Skeletal muscle satellite cell (primary cell): ENCODE data around the gene SH3GL3.

Experiments used
- H3K27me3 ChIP-seq: 2 replicates; pipeline ENCODE4 v1.7.0; 2013; ENCODE audit warnings: low read length; ENCODE audit not compliant: control insufficient read depth, insufficient read depth
- H3K36me3 ChIP-seq: 2 replicates; pipeline ENCODE4 v1.7.0; 2013; ENCODE audit warnings: mild to moderate bottlenecking, control low read depth, low read length; ENCODE audit not compliant: insufficient read depth
- H3K4me1 ChIP-seq: 2 replicates; pipeline ENCODE4 v1.7.0; 2013; ENCODE audit warnings: low read length; ENCODE audit not compliant: control insufficient read depth, insufficient read depth
- H3K4me2 ChIP-seq: 2 replicates; pipeline ENCODE4 v1.7.0; 2013; ENCODE audit warnings: mild to moderate bottlenecking, low read length
- H3K4me3 ChIP-seq: 2 replicates; pipeline ENCODE4 v1.7.0; 2013; ENCODE audit warnings: low read length
- H3K9ac ChIP-seq: 2 replicates; pipeline ENCODE4 v1.7.0; 2013; ENCODE audit warnings: mild to moderate bottlenecking, low read depth, low read length, moderate library complexity
- H3K9me3 ChIP-seq: replicated peaks from 2 replicates; pipeline ENCODE4 v1.7.0; 2013; ENCODE audit warnings: mild to moderate bottlenecking, control low read depth, low read length

SH3GL3 gene

GRCh38 chr15:83555383-83555782 is 108.2 kb downstream of the SH3GL3 start:
- Histone ChIP-seq H3K4me1 (no peaks in the 10 kb centered on the region), H3K36me3 (no peaks in the 10 kb centered on the region)

GRCh38 chr15:83556068-83556467 is 108.9 kb downstream of the SH3GL3 start:
- Histone ChIP-seq H3K4me2 (no peak overlapping the region), H3K9ac (no peak overlapping the region), H3K36me3 (no peaks in the 10 kb centered on the region), H3K27me3 (peaks cover 15% of the 10 kb centered on the region), H3K4me1 (no peaks in the 10 kb centered on the region), H3K9me3 (no peaks in the 10 kb centered on the region), H3K4me3 (no peak overlapping the region)

More at GRCh38 chr15:83555383-83555782, 108.2 kb downstream of the SH3GL3 start:
- Histone ChIP-seq H3K4me3 (no peak overlapping the region), H3K9me3 (no peaks in the 10 kb centered on the region), H3K9ac (no peak overlapping the region), H3K4me2 (no peak overlapping the region), H3K27me3 (peaks cover 18% of the 10 kb centered on the region)

- no peaks in the 10 kb centered on the region for H3K9me3 ChIP-seq
- no peak overlapping the region for H3K4me2 ChIP-seq
- H3K9ac ChIP-seq = no peak overlapping the region
- H3K4me3 ChIP-seq = no peak overlapping the region
- peaks cover 10% of the 10 kb centered on the region for H3K27me3 ChIP-seq
- no peaks in the 10 kb centered on the region for H3K4me1 ChIP-seq
- H3K36me3 ChIP-seq = no peaks in the 10 kb centered on the region
Observed at GRCh38 chr15:83556754-83557153, 109.6 kb downstream of the SH3GL3 start.

DNA sequence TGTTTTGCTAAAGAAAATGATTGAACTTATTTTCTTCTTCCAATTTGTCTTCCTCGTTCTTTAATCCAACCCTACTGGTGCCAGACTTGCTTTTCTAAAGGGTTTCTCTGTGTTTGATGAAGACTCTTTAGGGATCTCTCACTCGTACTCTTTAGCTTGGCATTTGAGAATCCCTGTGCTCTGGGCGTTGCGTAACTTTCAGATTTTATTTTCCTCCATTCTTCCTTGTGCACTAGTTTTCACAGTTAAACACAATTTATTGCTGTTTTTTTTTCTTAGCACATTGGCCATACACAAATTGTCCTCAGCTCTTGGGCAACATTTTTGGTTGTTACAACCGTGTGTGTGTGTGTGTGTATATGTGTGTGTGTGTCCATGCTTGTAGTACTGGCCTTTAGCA is 111.0 kb downstream of the SH3GL3 start:
- no peaks in the 10 kb centered on the region for H3K4me1 ChIP-seq
- H3K9me3 ChIP-seq = no peaks in the 10 kb centered on the region
- H3K4me3 ChIP-seq = no peak overlapping the region
- H3K27me3 ChIP-seq = peaks cover 10% of the 10 kb centered on the region
- no peaks in the 10 kb centered on the region for H3K36me3 ChIP-seq
- no peak overlapping the region for H3K9ac ChIP-seq
- no peak overlapping the region for H3K4me2 ChIP-seq

DNA sequence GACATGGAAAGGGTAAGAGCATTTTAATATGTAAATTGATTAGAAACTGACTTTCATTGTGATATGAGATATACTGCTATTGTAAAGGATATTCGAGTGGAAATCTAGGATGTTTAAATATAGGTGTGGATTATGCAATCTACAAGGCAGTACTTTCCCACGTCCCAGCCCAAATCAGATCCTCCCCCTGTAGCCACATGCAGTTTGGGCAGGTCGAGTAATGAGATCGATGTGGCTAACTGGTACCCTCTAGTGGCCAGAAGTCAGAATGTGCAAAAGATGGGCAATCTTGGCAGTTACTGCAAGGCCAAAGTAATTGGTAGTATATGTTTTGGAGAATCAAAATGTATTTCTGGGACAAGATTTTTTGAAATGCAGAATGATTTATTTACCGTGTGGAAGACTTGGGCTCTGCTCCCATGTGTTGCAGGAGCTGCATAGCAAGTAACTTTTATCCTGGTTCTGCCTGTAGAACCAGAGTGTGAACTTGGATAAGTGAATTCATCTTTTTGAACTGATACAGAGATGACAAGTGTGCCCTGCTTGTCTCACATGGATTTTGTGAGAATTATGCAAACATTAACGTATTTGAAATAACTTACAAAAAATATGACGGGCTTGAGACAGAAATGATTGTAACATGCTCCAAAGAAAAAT is 112.3 kb downstream of the SH3GL3 start:
- H3K36me3 ChIP-seq = no peaks in the 10 kb centered on the region
- H3K27me3 ChIP-seq = peaks cover 10% of the 10 kb centered on the region
- no peaks in the 10 kb centered on the region for H3K4me1 ChIP-seq
- H3K4me2 ChIP-seq = no peak overlapping the region
- no peaks in the 10 kb centered on the region for H3K9me3 ChIP-seq
- no peak overlapping the region for H3K4me3 ChIP-seq
- H3K9ac ChIP-seq = no peak overlapping the region

- Histone ChIP-seq H3K9ac (no peak overlapping the region), H3K4me2 (no peak overlapping the region), H3K9me3 (no peaks in the 10 kb centered on the region), H3K36me3 (no peaks in the 10 kb centered on the region), H3K4me3 (no peak overlapping the region), H3K27me3 (peaks cover 10% of the 10 kb centered on the region), H3K4me1 (no peaks in the 10 kb centered on the region)
Observed at GRCh38 chr15:83561661-83562060, 114.5 kb downstream of the SH3GL3 start.

GRCh38 chr15:83565138-83565537 is 118.0 kb downstream of the SH3GL3 start:
- H3K4me3 ChIP-seq = no peak overlapping the region
- no peaks in the 10 kb centered on the region for H3K9me3 ChIP-seq
- H3K4me2 ChIP-seq = no peak overlapping the region
- H3K36me3 ChIP-seq = no peaks in the 10 kb centered on the region
- H3K4me1 ChIP-seq = no peaks in the 10 kb centered on the region
- H3K27me3 ChIP-seq = no peaks in the 10 kb centered on the region
- no peak overlapping the region for H3K9ac ChIP-seq

GRCh38 chr15:83565553-83566159 is 118.5 kb downstream of the SH3GL3 start:
- Histone ChIP-seq H3K27me3 (no peaks in the 10 kb centered on the region), H3K9me3 (no peaks in the 10 kb centered on the region), H3K9ac (no peak overlapping the region), H3K4me2 (no peak overlapping the region), H3K4me1 (no peaks in the 10 kb centered on the region), H3K4me3 (no peak overlapping the region), H3K36me3 (no peaks in the 10 kb centered on the region)

- H3K4me1 ChIP-seq = no peaks in the 10 kb centered on the region
- H3K36me3 ChIP-seq = no peaks in the 10 kb centered on the region
- no peak overlapping the region for H3K4me3 ChIP-seq
- peaks cover 1% of the 10 kb centered on the region for H3K27me3 ChIP-seq
- H3K9ac ChIP-seq = no peak overlapping the region
- no peak overlapping the region for H3K4me2 ChIP-seq
- no peaks in the 10 kb centered on the region for H3K9me3 ChIP-seq
Observed at GRCh38 chr15:83567318-83567717, 120.2 kb downstream of the SH3GL3 start.

GRCh38 chr15:83569341-83569740 is 122.2 kb downstream of the SH3GL3 start:
- Histone ChIP-seq H3K4me2 (no peak overlapping the region), H3K27me3 (peaks cover 13% of the 10 kb centered on the region), H3K9ac (no peak overlapping the region)

GRCh38 chr15:83570756-83571155 is 123.6 kb downstream of the SH3GL3 start:
- H3K4me3 ChIP-seq = no peak overlapping the region
- H3K4me2 ChIP-seq = no peak overlapping the region
- no peaks in the 10 kb centered on the region for H3K9me3 ChIP-seq
- H3K9ac ChIP-seq = no peak overlapping the region
- H3K36me3 ChIP-seq = no peaks in the 10 kb centered on the region
- H3K27me3 ChIP-seq = peaks cover 22% of the 10 kb centered on the region
- no peaks in the 10 kb centered on the region for H3K4me1 ChIP-seq

More at GRCh38 chr15:83569341-83569740, 122.2 kb downstream of the SH3GL3 start:
- Histone ChIP-seq H3K36me3 (no peaks in the 10 kb centered on the region), H3K4me3 (no peak overlapping the region), H3K9me3 (no peaks in the 10 kb centered on the region), H3K4me1 (no peaks in the 10 kb centered on the region)
